PFSK-1 (cell line): ENCODE results near the gene TMPRSS11F.

ENCODE experiments used
- FOXP2 ChIP-seq: optimal IDR thresholded peaks from 2 replicates; pipeline ENCODE3; 2011; ENCODE audit warnings: borderline replicate concordance, control low read depth, inconsistent platforms; ENCODE audit not compliant: insufficient read depth; ENCODE audit errors: extremely low read length, extremely low read depth
- POLR2AphosphoS5 ChIP-seq: IDR thresholded peaks from 2 replicates; pipeline ENCODE4 v1.6.1; 2012; ENCODE audit warnings: low read depth, mild to moderate bottlenecking, control low read depth, low read length, moderate library complexity
- REST ChIP-seq, 2 experiments: IDR thresholded peaks; 2 replicates each; pipeline versions ENCODE4 v1.6.1 to v1.8.0; 2011 to 2012; ENCODE audit warnings: low read depth in 2 of 2, low read length in 2 of 2, control low read depth in 1 of 2, inconsistent platforms in 1 of 2, mild to moderate bottlenecking in 1 of 2, moderate library complexity in 1 of 2; ENCODE audit not compliant: insufficient read depth in 1 of 2
- SIN3A ChIP-seq: IDR thresholded peaks from 2 replicates; pipeline ENCODE4 v1.6.1; 2012; ENCODE audit warnings: mild to moderate bottlenecking, low read length, moderate library complexity, borderline replicate concordance; ENCODE audit not compliant: insufficient read depth
- TAF1 ChIP-seq: IDR thresholded peaks from 2 replicates; pipeline ENCODE4 v1.6.1; 2012; ENCODE audit warnings: low read length, control low read depth, borderline replicate concordance; ENCODE audit not compliant: insufficient read depth

TMPRSS11F gene

GRCh38 chr4:68021185-68021584, 108.5 kb downstream of the TMPRSS11F start:
- no peak for TF ChIP-seq TAF1
- TF ChIP-seq REST (IDR thresholded peaks at IDR 0.05; ENCODE audit: insufficient read depth in 1 of 2, low read depth in 2 of 2, low read length in 2 of 2) = no peak
- TF ChIP-seq SIN3A = no peak
- no peak for TF ChIP-seq POLR2AphosphoS5
- TF ChIP-seq FOXP2 = no peak

DNA sequence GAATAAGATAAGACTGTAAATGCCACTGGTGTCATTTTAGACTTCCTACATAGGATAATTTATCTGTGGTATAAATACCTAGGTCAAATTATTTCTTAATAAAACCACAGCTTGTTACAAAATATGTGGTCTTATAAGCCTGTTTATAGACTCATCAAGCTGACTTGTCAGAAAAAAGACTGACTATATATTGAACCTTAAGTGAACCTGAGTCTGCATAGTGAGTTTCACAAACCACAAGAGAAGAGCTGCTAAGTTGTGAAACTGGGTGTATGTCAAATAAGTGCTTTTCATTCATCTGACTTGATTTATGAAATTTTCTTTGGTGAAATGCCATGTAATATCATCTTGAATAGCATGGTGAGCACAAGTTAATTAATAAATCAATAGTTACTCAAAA, 118.0 kb downstream of the TMPRSS11F start:
- TF ChIP-seq REST (IDR thresholded peaks at IDR 0.05; ENCODE audit: insufficient read depth in 1 of 2, low read depth in 2 of 2, low read length in 2 of 2) = no peak
- no peak for TF ChIP-seq TAF1
- no peak for TF ChIP-seq SIN3A
- TF ChIP-seq FOXP2 = no peak
- TF ChIP-seq POLR2AphosphoS5 = no peak
